Measurements from ENCODE around the gene SLC25A5. TPM values are rescaled to one million over a fixed set of nuclear protein-coding genes. Genes with fewer than 3 reads are reported as not detected.

Gene SLC25A5
- total RNA-seq, 6 experiments from 2014 or later = 223 to 296 (median 270) TPM

DNA sequence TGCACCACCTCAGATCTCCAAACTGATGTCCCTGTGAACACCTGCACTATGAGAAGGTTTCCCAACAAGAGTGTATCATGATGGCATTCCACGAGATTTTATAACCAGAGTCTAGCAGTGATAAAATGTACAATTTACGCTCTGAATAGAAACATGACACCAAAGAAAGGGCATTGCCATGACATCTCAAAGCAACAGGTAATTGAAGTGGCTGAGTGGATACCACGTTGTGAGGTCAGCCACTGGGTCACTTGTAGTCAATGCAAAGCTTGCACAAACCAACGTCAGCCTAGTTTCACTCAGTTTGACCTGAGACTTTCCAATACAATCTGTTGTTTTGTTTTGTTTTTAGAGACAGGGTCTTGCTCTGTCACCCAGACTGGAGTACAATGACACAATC lies 15.0 kb upstream of the SLC25A5 start:
- DNase-seq = no peak
- Mint-ChIP-seq H3K4me1 (ENCODE audit: low read depth) (peaks cover 9% of the 10 kb centered on the region), H3K27me3 (ENCODE audit: insufficient read depth) (no peaks in the 10 kb centered on the region; the same call in 1 of the 2 replicates), H3K9me3 (no peaks in the 10 kb centered on the region), H3K4me3 (no peak overlapping the region), H3K27ac (no peak overlapping the region), H3K36me3 (ENCODE audit: low read depth) (peaks cover 16% of the 10 kb centered on the region)
- TF ChIP-seq, protein P1, sequence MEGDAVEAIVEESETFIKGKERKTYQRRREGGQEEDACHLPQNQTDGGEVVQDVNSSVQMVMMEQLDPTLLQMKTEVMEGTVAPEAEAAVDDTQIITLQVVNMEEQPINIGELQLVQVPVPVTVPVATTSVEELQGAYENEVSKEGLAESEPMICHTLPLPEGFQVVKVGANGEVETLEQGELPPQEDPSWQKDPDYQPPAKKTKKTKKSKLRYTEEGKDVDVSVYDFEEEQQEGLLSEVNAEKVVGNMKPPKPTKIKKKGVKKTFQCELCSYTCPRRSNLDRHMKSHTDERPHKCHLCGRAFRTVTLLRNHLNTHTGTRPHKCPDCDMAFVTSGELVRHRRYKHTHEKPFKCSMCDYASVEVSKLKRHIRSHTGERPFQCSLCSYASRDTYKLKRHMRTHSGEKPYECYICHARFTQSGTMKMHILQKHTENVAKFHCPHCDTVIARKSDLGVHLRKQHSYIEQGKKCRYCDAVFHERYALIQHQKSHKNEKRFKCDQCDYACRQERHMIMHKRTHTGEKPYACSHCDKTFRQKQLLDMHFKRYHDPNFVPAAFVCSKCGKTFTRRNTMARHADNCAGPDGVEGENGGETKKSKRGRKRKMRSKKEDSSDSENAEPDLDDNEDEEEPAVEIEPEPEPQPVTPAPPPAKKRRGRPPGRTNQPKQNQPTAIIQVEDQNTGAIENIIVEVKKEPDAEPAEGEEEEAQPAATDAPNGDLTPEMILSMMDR (IDR thresholded peaks at IDR 0.05) = no peak

DNA sequence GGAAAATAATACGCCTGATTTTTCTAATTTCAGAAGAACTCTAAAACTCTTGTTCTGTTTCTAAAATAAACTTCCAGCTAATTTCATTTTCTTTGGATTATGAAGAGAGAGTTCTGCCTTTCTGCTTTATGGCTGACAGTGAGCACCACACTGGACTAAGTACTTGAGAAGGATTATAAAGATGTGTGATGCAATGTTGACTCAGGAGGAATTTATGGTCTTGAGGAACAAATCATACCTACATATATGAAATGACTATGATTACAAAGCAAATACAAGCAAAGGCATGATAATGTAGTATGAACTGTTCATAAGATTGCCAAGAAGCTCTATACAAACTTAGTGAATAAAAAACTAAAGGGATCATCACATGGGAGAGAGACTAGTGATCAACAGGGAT lies 13.0 kb upstream of the SLC25A5 start:
- Mint-ChIP-seq H3K9me3 (no peaks in the 10 kb centered on the region), H3K4me1 (ENCODE audit: low read depth) (peaks cover 24% of the 10 kb centered on the region), H3K36me3 (ENCODE audit: low read depth) (peaks cover 12% of the 10 kb centered on the region), H3K27me3 (ENCODE audit: insufficient read depth) (peaks cover 1% of the 10 kb centered on the region; the same call in 1 of the 2 replicates), H3K4me3 (no peak overlapping the region), H3K27ac (no peak overlapping the region; the same call in 1 of the 2 replicates)
- TF ChIP-seq, protein P1 (IDR thresholded peaks at IDR 0.05) = no peak
- DNase-seq = peak; percentile 15

DNA sequence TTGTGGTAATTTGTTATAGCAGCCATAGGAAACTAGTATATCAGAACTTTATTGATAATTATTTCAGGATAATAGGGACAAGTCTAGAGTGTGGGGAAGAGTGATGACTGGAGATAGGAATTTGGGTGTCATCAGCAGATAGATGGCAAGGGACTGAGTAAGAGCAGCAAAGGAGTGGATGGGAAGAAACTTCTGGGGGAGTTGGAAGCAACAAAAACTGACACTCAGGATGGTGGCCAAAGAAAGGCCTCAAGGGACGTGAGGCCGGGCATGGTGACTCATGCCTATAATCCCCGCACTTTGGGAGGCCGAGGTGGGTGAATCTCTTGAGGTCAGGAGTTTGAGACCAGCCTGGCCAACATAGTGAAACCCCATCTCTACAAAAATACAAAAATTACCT lies 9.1 kb upstream of the SLC25A5 start:
- Mint-ChIP-seq H3K9me3 (no peaks in the 10 kb centered on the region), H3K36me3 (ENCODE audit: low read depth) (peaks cover 12% of the 10 kb centered on the region), H3K27ac (peak overlapping the region; percentile 82), H3K4me1 (ENCODE audit: low read depth) (peaks cover 24% of the 10 kb centered on the region), H3K4me3 (no peak overlapping the region), H3K27me3 (ENCODE audit: insufficient read depth) (peaks cover 1% of the 10 kb centered on the region; the same call in 1 of the 2 replicates)
- TF ChIP-seq, protein P1 (IDR thresholded peaks at IDR 0.05) = no peak
- peak; percentile 57 for DNase-seq

DNA sequence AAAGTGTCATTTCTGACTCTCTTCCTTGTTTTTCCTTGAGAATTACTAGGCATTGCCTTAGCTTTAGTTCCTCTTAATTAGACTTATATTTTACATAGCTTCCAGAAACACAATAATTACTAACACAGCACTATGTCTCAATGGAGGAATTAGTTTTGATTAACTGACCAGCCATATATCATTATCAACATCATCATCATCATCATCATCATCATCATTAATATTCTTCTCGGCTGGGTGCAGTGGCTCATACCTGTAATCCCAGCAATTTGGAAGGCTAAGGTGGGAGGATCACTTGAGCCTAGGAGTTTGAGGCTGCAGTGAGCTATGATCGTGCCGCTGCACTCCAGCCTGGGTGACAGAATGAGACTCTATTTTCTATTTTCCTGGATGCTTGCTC lies 2.7 kb upstream of the SLC25A5 start:
- Mint-ChIP-seq H3K4me1 (ENCODE audit: low read depth) (no peaks in the 10 kb centered on the region), H3K27ac (no peak overlapping the region), H3K4me3 (no peak overlapping the region), H3K27me3 (ENCODE audit: insufficient read depth) (no peaks in the 10 kb centered on the region; the same call in 1 of the 2 replicates), H3K9me3 (no peaks in the 10 kb centered on the region), H3K36me3 (ENCODE audit: low read depth) (peaks cover 1% of the 10 kb centered on the region; the same call in 1 of the 2 replicates)
- no peak for DNase-seq
- TF ChIP-seq, protein P1 (IDR thresholded peaks at IDR 0.05) = no peak

DNA sequence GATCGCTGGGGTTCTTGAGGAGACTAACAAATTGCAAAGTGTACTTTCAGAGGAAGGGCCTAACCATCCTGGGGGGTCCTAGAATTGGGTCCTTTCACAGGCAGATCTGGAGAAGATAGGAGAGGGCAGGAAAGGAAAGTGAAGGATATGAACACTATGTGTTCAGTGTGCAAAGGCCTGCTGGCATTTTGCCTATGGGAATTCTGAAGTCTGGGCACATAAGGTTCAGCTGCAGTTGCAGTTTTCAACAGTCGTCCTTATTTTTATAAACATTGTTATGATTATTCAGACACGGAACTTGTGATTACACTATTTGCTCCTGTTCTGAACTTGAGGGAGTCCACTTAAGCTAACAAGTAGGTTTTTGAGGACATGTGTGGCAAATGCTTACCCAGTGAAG lies 1.3 kb upstream of the SLC25A5 start:
- Mint-ChIP-seq H3K9me3 (no peaks in the 10 kb centered on the region), H3K27ac (no peak overlapping the region), H3K4me1 (ENCODE audit: low read depth) (no peaks in the 10 kb centered on the region), H3K4me3 (no peak overlapping the region), H3K36me3 (ENCODE audit: low read depth) (peaks cover 6% of the 10 kb centered on the region; the same call in 1 of the 2 replicates), H3K27me3 (ENCODE audit: insufficient read depth) (no peaks in the 10 kb centered on the region; the same call in 1 of the 2 replicates)
- DNase-seq = no peak
- TF ChIP-seq, protein P1 (IDR thresholded peaks at IDR 0.05) = no peak
